Suppressor macrophage treated with lipopolysaccharide for 1 hour (primary cell): ENCODE results near the gene ZNF135.

ENCODE experiments used
- DNase-seq, 3 donors: peaks; one replicate each; pipeline ENCODE4 v3.0.0-alpha.2; 2020 to 2022

The ZNF135 gene

GRCh38 chr19:58095328-58095727, 36.2 kb downstream of the ZNF135 start:
- DNase-seq: no peak

- no peak for DNase-seq
These were observed 37.8 kb downstream of the ZNF135 start for GRCh38 chr19:58096884-58097283.

DNA sequence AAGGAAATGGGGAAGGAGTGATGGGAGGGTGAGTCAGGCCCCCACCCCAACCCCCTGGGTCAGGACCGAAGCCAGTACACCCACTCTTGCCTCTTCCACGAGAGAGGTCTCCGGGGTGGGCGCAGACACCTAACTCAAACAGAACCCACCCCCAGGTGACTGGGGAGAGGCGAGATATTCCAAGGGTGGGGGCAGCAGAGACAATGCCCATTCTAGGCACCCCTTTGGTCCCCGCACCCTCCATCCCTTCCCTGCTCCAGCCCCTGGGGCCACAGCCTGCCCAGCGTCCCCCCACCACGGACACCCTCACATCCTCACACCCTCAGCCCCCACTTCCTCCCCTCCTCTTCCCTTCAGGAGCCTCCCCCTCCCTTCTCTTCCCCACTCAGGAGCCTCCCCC, 38.3 kb downstream of the ZNF135 start:
- no peak for DNase-seq

- DNase-seq: peak; percentile 96
These were observed 38.9 kb downstream of the ZNF135 start, which contains the start of gene ZSCAN18 for GRCh38 chr19:58097781-58098681. Gene ZSCAN18, minus strand, starts transcription at chr19:58098231. Its CDS starts 7,964 bp downstream, at chr19:58090267.

DNA sequence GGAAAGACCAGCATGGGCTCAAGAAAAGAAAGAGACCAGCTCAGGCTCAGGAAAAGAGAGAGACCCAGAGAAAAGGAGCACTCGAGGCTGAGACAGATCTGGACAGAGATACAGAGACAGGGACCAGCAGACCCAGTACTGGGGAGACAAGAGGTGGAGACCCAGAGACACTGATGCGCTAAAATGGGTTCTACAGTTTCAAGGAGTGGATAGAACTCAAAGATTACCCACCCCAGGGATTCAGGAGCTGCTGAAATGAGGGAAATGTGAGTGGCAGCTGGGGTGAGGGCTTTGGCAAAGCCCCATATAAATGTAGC, 39.6 kb downstream of the ZNF135 start:
- no peak for DNase-seq

DNA sequence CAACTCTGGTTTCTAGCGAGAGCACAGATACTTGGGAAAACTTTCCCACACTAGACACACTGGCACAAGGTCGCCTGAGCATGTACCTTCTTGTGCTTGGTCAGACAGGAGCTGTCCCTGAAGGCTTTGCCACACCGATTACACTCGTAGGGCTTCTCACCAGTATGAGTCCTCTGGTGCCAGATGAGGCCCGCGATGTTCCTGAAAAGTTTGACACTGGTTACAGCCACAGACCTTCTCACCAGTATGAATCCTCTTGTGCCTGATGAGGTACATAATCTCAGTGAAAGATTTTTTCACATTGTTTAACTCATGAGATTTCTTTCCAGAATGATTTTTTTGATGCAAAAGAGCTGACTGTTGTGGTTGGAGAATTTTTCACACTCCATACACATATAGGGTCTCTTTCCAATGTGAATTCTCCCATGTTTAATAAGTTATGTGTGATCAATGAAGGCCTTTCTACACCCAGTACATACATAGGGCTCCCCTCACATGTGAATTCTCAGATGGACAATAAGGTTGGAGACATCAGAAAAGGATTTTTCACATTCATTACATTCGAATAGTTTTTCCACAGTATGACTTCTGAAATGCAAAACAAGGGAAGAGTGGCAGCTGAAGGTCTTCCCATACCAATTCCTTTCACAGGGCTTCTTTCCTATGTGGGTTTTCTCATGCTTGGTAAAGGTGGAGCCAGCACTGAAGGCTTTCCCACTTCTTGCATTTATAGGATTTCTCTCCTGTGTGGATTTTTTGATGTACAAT, 48.9 kb downstream of the ZNF135 start:
- no peak for DNase-seq

GRCh38 chr19:58108546-58108817, 49.4 kb downstream of the ZNF135 start:
- no peak for DNase-seq

GRCh38 chr19:58117841-58118575, 58.9 kb downstream of the ZNF135 start:
- DNase-seq: no peak

DNA sequence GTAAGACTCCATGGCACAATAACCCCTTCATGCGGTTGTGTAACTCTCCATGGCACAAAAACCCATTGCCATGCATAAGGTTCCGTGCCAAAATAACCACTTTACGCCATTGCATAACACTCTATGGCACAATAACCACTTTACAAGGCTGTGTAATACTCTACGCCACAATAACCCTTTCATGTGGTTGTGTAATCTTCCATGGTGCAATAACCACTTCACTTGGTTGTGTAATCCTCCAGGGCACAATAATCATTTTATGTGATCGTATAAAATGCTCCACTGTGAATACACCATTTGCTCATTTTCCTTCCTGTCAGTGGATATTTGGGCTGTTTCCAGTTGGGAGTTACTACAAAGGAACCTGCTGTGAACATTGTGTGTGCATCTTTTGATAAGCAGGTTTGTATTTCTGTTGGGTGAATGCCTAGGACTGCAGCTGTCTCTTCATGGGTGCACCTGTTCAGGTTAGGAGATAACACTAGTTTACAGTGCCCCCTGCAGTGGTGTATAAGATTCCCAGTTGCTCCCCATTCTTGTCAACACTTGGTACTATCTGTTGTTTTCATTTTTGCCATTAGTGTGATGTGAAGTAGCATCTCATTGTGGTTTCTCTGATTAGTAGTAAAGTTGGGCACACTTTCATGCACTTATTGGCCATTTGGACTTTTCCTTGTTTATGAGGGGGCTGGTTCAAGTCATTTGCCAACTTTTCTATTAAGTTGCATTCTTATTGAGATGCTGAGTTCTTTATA, 60.1 kb downstream of the ZNF135 start:
- no peak for DNase-seq
